SK-N-SH (cell line): ENCODE data around the gene ZW10.

ENCODE experiments used
- EP300 ChIP-seq, 2 experiments: IDR thresholded peaks; 2 replicates each; pipeline versions ENCODE4 v1.4.0 to v1.6.1; 2012; ENCODE audit warnings: borderline replicate concordance in 1 of 2, low read depth in 1 of 2, low read length in 1 of 2
- FOSL2 ChIP-seq: IDR thresholded peaks from 2 replicates; pipeline ENCODE4 v1.4.0; 2012; ENCODE audit warnings: low read depth, mild to moderate bottlenecking, moderate library complexity, borderline replicate concordance
- GABPA ChIP-seq: IDR thresholded peaks from 2 replicates; pipeline ENCODE4 v1.4.0; 2012; ENCODE audit warnings: low read depth, mild to moderate bottlenecking
- MXI1 ChIP-seq: IDR thresholded peaks from 2 replicates; pipeline ENCODE4 v1.6.1; 2012; ENCODE audit warnings: mild to moderate bottlenecking, low read depth, low read length, improper control_type of control experiment
- POLR2AphosphoS5 ChIP-seq: IDR thresholded peaks from 2 replicates; pipeline ENCODE4 v1.6.1; 2012; ENCODE audit warnings: low read depth, low read length
- SIN3A ChIP-seq: IDR thresholded peaks from 2 replicates; pipeline ENCODE4 v1.6.1; 2012; ENCODE audit warnings: low read depth, mild to moderate bottlenecking, low read length, moderate library complexity, borderline replicate concordance
- SMC3 ChIP-seq: IDR thresholded peaks from 2 replicates; pipeline ENCODE4 v1.6.1; 2012; ENCODE audit warnings: low read depth, low read length, improper control_type of control experiment
- TAF1 ChIP-seq: IDR thresholded peaks from 2 replicates; pipeline ENCODE4 v1.6.1; 2012; ENCODE audit warnings: low read depth, mild to moderate bottlenecking, low read length, moderate library complexity, borderline replicate concordance
- TF ChIP-seq, protein P1 (sequence below): fragments of 200-600 bp; sonication (generic); IDR thresholded peaks from 2 replicates; pipeline ENCODE4 v1.6.1; 2017; ENCODE audit warnings: antibody characterized with exemption, mild to moderate bottlenecking, moderate library complexity
- TF ChIP-seq, protein P2 (sequence below): IDR thresholded peaks from 2 replicates; pipeline ENCODE4 v1.6.1; 2012; ENCODE audit warnings: mild to moderate bottlenecking, low read depth, low read length, moderate library complexity

DNA sequence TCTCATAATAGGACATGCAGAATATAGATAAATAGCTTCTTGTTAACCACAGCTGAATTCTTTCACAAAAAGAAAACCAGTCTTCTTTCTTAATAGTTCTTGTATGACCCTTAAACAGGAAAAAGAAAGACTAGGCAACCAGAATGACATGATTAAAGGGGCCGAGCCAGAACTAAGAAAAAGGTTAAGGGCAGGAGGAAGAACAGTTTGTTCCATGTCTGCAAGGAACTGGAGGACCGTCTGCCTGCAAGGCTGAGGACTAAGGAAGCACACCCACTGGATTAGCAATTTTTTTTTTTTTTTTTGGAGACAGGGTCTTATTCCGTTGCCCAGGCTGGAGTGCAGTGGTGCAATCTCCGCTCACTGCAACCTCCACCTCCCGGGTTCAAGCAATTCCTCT is 41.4 kb downstream of the ZW10 start:
- TF ChIP-seq TAF1 (no peak), MXI1 (no peak), SMC3 (no peak), SIN3A (no peak), GABPA (no peak), EP300 (IDR thresholded peaks at IDR 0.05; ENCODE audit: borderline replicate concordance in 1 of 2, low read depth in 1 of 2, low read length in 1 of 2) (no peak), POLR2AphosphoS5 (no peak), FOSL2 (no peak)
- TF ChIP-seq, protein P1, sequence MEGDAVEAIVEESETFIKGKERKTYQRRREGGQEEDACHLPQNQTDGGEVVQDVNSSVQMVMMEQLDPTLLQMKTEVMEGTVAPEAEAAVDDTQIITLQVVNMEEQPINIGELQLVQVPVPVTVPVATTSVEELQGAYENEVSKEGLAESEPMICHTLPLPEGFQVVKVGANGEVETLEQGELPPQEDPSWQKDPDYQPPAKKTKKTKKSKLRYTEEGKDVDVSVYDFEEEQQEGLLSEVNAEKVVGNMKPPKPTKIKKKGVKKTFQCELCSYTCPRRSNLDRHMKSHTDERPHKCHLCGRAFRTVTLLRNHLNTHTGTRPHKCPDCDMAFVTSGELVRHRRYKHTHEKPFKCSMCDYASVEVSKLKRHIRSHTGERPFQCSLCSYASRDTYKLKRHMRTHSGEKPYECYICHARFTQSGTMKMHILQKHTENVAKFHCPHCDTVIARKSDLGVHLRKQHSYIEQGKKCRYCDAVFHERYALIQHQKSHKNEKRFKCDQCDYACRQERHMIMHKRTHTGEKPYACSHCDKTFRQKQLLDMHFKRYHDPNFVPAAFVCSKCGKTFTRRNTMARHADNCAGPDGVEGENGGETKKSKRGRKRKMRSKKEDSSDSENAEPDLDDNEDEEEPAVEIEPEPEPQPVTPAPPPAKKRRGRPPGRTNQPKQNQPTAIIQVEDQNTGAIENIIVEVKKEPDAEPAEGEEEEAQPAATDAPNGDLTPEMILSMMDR = no peak
- TF ChIP-seq, protein P2, sequence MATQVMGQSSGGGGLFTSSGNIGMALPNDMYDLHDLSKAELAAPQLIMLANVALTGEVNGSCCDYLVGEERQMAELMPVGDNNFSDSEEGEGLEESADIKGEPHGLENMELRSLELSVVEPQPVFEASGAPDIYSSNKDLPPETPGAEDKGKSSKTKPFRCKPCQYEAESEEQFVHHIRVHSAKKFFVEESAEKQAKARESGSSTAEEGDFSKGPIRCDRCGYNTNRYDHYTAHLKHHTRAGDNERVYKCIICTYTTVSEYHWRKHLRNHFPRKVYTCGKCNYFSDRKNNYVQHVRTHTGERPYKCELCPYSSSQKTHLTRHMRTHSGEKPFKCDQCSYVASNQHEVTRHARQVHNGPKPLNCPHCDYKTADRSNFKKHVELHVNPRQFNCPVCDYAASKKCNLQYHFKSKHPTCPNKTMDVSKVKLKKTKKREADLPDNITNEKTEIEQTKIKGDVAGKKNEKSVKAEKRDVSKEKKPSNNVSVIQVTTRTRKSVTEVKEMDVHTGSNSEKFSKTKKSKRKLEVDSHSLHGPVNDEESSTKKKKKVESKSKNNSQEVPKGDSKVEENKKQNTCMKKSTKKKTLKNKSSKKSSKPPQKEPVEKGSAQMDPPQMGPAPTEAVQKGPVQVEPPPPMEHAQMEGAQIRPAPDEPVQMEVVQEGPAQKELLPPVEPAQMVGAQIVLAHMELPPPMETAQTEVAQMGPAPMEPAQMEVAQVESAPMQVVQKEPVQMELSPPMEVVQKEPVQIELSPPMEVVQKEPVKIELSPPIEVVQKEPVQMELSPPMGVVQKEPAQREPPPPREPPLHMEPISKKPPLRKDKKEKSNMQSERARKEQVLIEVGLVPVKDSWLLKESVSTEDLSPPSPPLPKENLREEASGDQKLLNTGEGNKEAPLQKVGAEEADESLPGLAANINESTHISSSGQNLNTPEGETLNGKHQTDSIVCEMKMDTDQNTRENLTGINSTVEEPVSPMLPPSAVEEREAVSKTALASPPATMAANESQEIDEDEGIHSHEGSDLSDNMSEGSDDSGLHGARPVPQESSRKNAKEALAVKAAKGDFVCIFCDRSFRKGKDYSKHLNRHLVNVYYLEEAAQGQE = no peak
